ENCODE data around the gene HPF1. TPM values are rescaled to one million over a fixed set of nuclear protein-coding genes. Genes with fewer than 3 reads are reported as not detected.

HPF1 gene
- 74.6 and 88.8 TPM in 2 replicates for total RNA-seq

DNA sequence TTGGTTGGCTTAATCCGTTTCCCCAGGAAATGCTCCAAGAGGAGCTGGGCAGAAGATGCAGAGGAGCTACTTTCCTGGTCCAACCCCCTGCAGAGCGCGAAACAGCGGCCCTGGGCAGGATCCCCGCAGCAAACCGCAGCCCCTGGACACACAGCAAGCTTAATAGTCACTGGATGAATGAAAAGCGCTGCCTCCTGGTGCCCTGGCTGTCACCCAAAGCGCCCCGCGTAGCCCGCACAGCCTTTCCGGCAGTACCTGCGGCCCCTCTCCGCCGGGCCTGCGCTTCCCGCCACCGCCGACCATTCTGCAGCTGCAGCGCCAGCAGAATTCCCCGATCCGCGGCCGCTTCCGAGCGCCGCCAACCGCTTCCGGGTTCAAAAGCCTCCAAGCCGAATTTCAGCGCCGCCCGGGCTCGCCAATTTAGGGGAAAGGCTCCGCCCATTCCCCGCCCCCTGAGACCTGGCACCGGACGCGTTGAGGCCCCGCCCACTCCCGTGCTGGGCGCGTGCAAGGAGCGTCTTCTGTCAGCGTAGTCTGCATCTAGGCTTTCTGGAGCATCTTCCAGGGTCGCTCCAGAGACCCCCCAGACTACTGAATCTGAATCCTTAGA, at the start of gene HPF1:
TSS of gene HPF1 (minus strand) at position 370 of the 610 bp plus-strand sequence. CDS start at position 303, 67 bp downstream.

Other genes starting within 250 kb of the HPF1 start
- 3.7 and 4.2 TPM in 2 replicates for gene NEK1, start 145.4 kb downstream of the HPF1 start, total RNA-seq
- 22.4 and 23.7 TPM in 2 replicates for gene CLCN3, start 137.4 kb downstream of the HPF1 start, total RNA-seq

Measured in bronchus fibroblast of lung (primary cell).